HG03439 (cell line): ENCODE results near the gene CIDEA.

Experiments used
- ATAC-seq: cut with Tn5 transposase; IDR thresholded peaks from one replicate; pipeline ENCODE4 v1.9.1; 2021; ENCODE audit warnings: mild to moderate bottlenecking, moderate library complexity; ENCODE audit not compliant: unreplicated experiment

Gene CIDEA

DNA sequence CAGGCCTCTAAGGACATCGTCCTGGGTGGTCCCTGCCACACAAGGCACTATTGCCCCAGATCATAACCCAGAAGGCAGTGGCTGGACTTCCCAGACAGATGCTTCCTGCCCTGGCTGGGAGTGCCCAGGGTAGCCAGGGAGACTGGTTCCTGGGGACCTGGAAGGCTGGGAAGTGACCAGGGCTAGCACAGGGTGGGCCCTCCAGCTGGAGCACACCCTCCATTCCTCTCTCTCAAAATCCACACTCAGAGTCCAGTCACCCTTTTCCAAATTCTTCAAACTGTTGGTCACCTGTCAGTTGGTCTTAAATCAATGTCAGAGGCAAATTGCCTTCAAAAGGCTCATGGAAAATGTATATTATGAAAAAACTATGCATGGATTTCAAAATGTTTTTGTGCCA is 42.3 kb downstream of the CIDEA start:
- ATAC-seq = no peak

DNA sequence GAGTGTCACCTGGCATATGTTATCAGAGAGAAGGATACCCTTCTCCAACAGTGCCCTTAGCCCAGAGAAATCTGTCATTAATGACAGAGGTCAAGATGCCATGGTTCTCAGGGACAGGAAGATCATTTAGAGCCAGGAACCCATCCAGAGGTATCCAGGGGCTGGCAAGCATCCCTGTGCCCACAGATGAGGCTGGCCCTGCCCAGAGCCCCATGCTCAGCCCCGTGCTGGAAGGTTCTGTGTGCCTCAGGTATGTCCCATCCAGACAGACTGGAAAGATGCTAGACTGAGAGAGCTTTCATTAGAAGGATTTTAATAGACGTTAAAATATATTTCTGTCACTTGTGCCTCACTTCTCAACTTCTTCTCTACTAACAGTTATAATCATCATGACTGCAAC is 45.7 kb downstream of the CIDEA start:
- no peak for ATAC-seq

DNA sequence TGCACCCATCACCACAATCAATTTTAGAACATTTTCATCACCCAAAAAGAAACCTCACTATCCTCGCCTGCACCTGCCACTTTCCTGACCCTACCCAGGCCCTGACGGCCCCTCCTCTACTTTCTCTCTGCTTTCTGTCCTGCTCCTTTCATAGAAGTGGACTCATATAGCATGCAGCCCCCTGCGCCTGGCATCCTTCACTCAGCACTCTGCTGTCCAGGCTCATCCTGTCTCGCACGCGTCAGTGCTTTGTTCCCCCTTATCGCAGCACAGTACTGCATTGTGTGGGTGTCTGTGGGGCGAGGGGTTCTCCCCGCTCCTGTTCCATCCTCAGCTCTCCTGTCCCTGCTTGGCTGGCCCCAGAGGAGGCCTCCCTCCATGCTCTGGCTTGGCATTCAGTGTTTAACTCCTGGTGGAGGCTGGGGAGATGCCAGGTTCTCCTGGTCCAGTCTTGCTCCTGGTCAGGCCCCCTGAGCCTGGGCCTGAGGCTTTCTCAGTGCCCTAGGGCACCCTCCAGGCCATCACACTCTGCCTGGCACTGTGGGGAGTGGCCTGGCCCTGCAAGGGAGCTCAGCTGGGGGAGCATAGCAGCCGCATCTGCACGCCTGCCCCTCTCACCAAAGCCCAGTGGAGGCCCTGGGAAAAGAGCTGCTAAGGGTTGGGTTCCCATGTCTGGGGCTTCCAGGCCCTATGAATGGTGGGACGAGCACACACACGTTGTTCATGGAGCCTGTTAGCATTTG is 47.3 kb downstream of the CIDEA start:
- no peak for ATAC-seq

DNA sequence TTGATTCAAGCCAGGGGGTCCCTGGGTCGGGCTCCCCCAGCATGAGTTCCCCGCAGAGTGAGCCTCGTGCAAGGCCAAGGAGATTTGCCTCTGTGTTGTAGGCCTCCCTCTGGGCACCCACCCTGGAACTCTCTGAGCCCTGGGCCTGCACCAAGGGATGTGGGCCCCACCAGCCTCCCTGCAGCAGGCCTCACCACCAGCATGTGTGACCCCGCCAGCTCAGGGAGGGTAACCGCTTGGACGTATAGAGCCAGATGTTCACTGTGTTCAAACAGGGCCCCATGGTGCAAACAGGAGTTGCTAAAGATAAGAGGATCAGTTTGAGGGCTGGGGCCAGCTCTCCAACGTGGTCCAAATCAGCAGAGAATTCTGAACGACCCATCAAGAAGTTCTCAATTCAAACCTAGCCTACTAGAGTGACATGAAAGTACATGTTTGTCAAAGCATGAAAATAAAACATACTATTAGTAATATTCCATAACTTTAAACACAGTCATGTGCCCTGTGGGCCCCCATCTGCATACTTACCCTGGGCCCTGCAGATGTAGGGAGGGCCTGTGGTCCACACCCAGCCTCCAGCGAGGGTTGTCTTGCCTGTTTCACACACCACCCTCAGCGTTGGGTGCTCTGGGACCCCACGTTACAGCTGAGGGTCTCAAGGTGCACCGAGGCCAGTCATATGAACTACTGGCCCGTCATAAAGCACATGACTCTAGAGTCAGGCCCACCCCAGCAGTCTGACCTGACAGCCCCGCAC is 48.4 kb downstream of the CIDEA start:
- ATAC-seq = no peak

DNA sequence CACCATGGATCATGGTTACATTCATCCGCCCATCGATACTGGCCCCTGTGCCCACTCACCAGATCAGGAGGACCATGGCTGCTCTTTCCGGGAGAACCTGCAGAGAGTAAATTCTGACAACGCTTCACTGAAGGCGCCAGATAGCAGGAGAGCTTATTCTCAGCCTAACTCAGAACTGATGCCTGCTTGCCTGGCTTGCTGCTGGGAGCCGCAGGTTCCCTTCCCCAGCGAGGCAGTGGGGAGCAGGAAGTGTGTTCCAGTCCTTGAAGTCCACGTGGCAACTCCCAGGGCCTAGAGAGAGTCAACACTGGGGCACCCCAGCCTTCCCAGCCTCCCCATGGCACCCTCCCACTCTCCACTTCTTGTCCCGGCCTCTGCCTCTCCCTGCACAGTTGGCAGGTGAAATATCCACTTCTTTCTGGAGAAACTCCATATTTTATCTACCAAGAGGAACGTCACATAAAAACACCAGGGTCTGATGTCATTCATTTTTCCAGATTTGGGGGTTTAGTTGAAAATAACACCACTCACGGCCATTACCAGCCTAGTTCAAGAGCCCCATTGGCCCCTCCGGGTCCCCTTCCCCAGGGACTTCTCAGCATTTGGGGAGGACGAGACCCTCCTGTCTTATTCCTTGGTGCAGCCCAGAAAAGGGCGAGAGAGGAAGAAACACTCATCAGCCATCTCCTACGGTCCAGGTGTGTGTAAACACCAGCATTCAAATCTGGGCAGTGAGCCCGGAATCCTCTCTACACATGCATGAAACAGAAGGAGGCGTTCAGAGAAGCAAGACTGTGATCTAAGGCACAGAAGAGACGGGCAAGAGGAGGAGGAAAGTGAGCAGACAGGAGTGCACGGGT is 50.4 kb downstream of the CIDEA start:
- no peak for ATAC-seq

- no peak for ATAC-seq
Measured at GRCh38 chr18:12305211-12305610, 51.0 kb downstream of the CIDEA start.

DNA sequence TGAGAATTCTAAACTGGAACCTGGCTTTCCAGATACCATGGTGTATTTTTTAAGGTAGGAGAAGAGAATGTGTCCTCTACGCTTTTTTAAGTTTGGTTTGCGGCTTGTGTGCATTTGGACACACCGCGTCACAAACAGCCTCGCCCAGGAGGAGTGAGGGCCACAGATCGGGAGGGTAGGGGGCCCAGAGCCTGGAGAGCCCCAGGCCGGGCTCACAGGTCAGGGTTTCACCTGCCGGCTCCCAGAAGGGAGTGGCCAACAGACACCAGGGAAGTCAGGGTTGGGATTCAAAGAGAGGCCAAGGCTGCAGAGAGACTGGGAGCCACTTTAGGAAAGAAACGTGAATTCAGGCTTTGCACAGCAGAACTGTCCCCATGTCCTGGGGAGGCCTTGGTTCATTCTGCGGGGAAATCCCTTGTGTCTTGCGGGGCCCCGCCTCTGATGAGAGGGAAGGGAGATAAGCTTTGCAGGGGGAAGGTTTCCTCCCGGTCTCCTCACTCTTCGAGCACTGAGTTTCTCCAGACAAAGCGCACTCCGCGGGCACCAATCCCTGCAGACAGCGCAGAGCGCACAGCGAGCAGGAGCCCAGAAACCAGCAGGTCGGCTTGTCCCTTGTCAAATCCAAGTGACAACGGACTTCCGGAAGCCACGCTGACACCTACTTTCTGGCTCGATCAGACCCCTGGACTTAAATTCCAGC is 51.9 kb downstream of the CIDEA start:
- no peak for ATAC-seq

GRCh38 chr18:12306752-12307700 is 52.9 kb downstream of the CIDEA start:
- peak; percentile 7 for ATAC-seq

- peak; percentile 63 for ATAC-seq
Measured at GRCh38 chr18:12307701-12308385, 53.7 kb downstream of the CIDEA start, which contains the start of gene TUBB6. TUBB6 (plus strand) TSS chr18:12308241; CDS start chr18:12308293, 52 bp downstream.

- peak; percentile 57 for ATAC-seq
Measured at GRCh38 chr18:12308386-12309100, 54.4 kb downstream of the CIDEA start.

DNA sequence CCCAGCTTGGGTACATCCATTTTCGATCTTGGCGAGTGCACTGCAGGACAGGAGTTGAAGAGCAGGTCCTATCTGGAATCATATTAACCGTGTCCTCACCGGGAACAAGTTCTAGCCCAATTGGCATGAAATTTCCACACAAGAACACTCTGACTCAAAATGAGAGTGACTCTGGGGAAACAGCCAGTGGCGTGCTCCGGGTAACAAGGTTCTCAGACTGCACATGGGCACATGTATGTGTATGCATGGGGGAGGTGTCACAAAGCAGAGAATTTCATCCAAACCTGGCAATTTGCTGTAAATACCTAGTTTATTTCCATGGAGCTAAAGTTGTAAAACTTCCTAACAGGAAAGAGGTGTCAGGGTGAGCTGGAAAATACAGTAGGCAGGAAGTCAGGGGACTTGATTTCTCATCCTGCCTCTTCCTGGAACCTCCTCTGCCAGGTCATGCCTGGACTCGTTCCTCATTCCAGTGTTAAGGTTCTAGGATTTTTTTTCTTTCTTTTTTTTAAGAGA is 55.6 kb downstream of the CIDEA start:
- ATAC-seq = no peak

DNA sequence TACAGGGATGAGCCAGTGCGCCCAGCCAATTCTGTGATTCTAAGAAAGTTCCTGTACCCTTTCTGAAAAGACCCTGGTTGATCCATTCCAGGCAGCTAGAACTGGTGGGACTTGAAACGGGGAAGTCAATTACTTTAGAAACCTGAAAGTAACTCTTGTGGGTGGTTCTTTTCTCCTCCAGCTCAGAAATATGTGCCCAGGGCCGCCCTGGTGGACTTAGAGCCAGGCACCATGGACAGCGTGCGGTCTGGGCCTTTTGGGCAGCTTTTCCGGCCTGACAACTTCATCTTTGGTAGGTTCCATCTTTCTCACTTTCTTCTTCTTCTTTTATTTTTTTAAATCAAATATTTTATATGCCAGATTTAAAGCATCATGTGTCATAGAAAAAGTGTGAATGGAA is 56.6 kb downstream of the CIDEA start:
- ATAC-seq = no peak

DNA sequence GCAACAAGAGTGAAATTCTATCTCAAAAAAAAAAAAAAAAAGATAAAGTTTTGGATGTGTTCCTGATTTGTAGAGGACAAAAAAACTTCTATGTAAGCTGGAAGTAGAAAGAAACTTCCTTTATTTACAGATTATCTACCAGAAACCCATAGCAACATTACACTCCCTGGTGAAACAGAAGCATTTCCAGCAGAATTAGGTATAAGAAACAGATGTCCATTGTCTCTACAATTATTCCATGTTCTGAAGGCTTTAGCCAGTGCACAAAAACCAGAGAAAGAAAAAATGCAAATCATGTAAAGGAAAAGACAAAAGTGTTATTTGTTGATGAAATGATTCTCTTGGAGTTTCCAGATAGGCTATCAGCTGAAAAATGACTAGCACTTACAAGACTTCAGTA is 58.8 kb downstream of the CIDEA start:
- ATAC-seq = no peak

- ATAC-seq = no peak
Measured at GRCh38 chr18:12313530-12314245, 59.5 kb downstream of the CIDEA start.

DNA sequence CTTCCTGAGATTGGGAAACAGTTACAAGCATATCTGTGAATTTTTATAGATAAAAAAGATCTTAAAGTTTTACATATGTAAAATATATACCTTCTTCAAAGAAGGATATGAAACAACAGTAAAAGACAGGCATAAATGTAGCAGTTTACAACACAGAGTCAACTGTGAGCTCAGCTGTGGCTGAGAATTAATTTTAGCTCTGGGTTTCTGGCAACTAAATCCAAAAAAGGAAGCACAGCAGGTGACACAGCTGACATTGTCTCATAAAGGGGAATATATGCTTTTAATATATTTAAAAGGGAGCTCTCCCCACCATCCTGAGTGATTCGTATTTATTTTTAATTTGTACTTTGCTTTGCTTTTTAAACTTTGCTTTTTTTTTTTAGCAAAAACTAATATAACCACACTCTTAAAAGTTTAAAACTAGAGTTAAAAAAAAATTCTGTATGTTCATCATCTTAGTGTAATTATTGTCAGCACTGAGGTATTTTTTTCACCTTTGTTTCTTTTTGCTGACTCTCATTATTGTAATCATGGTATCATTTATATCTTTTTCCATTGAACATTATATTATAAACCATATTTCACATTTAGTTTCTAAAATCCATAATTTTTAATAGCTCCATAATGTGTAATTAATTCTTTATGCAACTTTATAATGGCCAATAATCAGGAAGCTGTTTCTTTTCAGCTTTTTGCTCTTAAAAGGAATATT is 60.6 kb downstream of the CIDEA start:
- ATAC-seq = no peak

DNA sequence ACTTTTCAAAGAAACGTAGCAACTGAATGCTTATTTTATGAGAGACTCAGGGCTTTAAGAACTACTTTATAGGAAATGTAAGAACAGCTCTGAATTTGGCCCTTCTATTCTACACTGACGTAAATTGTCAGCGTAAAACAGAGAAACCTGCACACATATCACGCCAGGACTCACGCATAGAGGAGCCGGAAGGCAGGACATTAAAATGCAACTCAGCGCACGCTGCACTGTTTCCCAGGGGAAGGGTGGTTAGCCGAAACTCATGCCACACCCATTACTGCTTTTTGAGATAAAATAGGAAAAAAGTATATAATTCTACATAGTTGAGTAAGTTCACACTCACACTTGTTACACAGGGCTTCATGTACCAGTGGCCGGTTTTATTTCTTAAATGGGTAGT is 61.3 kb downstream of the CIDEA start:
- ATAC-seq = no peak

- ATAC-seq = no peak
Measured at GRCh38 chr18:12315911-12316310, 61.8 kb downstream of the CIDEA start.
